Subcutaneous adipose tissue (tissue), 4 donors: Measurements from ENCODE around the gene FAXC. TPM values are rescaled to one million over a fixed set of nuclear protein-coding genes. Genes with fewer than 3 reads are reported as not detected.

ENCODE experiments used
- CTCF ChIP-seq: fragments of 450-650 bp; IDR thresholded peaks from one replicate; pipeline ENCODE4 v1.5.1; 2016; ENCODE audit warnings: low read depth, mild to moderate bottlenecking, control low read depth, antibody characterized with exemption, moderate library complexity
- total RNA-seq, 4 donors: library from RNA; depleted of rRNA; stranded (reverse); fragments of >200 nt; gene quantifications; one replicate each; pipeline ENCODE4 v1.1.0, GENCODE V29; 2016

FAXC gene
- total RNA-seq, 4 donors from 2014 or later, result under 0.01 TPM; not detected in 3

DNA sequence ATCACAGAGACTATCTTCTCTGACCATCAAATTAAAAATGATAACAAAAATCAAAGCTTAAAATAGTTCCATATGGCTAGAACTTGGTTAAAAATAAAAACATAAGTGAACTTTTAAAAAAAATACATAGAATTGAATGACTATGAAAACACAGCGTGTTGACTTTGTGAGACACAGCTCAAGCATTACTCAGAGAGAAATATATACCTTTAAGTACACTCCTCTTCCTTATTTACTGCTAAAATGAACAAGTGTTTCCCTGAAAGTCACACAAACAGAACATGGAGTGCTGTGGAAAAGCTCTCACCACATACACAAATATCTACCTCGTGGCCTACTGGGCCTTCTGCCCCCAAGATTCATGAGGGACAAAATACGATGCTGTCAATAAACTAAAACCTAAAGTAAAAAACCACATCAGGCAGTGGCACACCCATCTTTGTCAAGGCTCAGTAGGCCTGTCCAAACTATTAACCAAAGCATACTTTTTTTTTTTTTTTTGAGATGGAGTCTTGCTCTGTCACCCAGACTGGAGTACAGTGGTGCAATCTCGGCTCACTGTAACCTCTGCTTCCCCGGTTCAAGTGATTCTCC is 7.5 kb downstream of the FAXC start:
- TF ChIP-seq CTCF, result no peak

- TF ChIP-seq CTCF, result no peak
Observed at GRCh38 chr6:99338188-99338587, 11.3 kb downstream of the FAXC start.

DNA sequence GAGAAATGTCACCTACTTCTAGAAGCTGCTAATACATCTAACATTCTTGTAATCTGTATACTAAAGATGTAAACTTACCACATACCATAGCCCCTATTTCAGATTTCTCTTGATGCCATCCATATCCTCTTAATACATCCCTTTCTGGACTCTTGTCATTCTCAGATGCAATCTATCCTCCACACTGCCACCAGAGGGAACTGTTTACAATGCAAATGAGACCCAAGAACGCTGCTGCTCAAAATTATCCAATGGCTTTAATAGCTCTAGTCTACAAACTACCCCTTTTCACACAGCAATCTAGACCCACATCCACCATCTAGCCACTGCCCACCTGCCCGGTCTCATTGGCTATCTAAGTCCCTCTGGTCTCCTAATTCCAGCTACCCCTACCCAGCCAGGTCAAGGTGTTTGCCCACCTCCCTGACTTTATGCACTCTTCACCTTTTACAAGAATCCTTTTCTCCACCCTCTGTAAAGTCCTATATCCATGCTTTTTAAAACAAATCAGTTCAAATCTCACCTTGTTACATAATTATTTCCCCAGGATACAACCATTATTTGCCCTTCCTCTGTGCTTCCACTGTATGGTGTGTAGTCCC is 14.8 kb downstream of the FAXC start:
- no peak for TF ChIP-seq CTCF

DNA sequence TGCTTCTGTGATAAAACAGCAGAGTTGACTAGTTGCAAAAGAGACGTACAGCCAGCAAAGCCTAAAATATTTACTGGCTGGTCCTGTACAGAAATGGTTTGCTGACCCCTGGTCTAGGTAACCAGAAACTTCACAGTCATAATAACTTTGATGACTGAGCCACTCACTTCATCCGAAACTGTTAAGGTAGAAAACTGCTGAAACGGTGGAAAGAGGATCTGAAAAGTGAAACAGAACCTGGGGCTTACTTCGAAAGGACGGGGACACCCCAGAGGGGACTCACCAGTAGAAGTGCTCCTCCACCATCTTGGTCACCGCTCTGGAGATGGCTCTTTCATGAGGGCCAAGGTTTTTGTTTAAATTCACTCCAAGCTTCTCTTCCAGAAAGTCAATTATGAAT is 16.4 kb downstream of the FAXC start:
- TF ChIP-seq CTCF, result no peak

- TF ChIP-seq CTCF, result no peak
Observed at GRCh38 chr6:99331531-99331930, 17.9 kb downstream of the FAXC start.

DNA sequence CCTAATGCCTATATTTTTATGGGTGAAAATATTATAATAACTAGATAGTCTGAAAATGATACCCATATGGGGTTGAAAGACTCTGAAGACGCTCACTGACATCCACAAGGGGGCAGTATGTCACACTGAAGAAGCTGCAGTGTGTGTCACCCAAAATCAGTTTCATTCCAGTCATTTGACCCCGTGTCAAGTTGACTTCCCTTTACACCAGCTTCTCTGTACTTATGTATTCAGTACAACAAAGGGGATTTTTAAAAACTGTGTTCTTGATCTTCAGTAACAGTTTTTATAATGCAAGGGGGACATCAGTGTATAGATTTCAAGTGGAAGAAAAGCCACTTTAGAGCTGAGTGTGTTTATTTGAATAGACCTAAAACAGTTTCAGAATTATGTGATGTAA is 19.3 kb downstream of the FAXC start:
- TF ChIP-seq CTCF, result no peak

DNA sequence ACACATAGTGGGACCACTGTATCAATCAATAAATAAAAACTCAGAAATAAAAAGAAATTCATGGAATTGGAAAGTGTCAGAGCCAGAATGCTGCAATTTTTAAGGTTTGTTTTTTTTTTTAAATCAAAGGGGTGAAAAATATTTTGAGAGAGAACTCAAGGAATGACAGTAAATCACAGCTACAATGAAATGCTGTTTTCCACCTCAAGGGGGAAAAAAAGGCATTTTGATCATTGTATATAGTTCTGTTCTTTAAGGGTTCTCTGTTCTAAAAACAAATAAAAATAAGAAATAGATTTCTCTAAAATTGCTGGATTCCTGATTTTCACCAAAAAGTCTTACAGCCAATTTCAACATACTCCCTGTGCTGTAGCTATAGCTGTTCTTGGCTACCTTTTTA is 24.5 kb downstream of the FAXC start:
- TF ChIP-seq CTCF, result no peak
